GM21367 (cell line): ENCODE data around the gene GSN.
"Not testable (repeated sequence)": the region's sequence is repeated elsewhere in the genome, so short reads cannot be mapped to it uniquely, and the experiment has no call there.

Experiments used
- ATAC-seq: cut with Tn5 transposase; IDR thresholded peaks from one replicate; pipeline ENCODE4 v1.9.1; 2021; ENCODE audit not compliant: unreplicated experiment

Gene GSN

DNA sequence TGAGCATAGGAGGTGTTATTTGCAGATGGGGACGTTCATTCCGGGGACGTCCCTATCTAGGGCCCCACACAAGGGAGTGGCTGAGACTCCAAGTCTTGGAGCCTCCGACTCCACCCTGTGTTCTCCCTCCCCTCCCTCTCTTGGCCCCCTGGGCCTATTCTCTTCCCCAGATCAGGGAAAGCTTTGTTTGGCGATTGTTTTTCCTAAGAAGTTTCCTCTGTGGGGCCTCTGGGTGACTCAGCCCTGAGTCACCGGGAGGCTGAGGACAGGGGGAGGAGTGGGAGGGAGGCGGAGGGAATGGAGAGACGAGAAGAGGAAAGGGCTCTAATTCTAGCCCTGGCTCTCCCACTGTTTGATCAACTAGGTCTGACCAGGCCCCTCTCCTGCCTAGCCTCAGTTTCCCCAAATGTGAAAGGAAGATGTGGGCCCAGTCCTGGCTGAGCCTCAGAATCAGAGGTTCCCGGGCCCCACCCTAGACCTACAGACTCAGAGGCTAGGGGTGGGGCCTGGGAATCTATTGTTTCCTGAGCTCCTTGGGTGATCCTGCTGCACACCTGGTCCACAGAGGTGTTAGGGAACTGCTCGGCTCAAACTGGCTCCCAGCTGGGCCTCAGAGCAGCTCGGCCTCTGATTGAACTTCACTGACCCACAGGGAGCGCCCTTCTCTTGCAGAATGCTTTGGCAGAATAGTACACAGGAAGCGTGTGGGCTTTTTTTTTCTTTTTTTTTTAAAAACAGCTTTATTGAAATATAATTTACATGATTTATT is 19.2 kb downstream of the GSN start:
- no peak for ATAC-seq

DNA sequence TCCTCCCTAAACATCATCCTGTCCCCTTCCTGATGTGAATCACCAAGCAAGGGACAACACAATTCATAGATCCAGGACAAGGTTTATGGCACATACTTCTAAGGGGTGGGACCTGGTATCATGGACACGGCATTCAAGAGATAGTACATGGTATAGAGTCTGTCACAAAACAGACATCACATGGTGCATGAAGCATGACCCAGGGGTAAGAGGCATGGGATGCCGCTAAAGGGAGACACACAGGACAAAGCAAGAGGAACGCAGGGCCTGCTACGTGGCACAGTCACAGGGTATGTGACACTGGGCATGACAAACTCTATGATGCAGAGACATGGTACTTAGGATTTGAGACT is 20.7 kb downstream of the GSN start:
- ATAC-seq: no peak

DNA sequence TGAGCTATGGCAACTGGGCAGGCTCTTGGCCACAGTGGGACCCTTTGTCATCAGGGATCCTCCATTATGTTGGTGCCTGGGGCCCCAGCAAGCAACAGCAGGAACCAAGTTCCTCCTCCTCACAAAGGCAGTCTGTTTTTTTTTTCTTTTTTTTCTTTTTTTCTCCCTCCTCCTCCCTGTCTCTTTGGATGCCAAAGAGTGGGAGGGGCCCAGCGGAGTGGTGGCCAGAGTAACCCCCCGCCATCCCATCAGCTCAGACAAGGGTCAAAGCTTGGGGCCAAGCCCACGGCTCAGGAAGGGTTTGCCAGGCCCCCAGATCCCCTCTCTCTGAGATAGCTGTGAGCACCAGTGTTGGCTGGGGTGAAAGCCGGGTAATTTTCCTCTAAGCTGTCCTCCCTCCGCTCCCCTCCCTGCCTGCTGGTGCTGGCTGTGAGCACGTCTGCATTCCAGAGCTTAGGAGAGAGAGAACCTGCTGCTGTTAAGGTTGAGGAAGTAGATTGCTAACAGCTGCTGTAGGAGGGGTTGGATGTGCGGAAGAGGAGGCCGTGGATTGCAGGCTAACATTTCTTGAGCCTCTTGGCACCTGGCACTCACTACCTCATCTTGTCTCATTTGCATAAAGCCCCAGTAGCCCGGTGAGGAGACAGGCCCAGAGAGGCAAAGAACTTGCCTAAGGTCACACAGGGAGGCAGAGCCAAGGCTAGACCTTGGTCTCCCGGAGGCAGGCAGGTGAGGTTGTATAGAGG is 21.2 kb downstream of the GSN start:
- ATAC-seq: no peak

DNA sequence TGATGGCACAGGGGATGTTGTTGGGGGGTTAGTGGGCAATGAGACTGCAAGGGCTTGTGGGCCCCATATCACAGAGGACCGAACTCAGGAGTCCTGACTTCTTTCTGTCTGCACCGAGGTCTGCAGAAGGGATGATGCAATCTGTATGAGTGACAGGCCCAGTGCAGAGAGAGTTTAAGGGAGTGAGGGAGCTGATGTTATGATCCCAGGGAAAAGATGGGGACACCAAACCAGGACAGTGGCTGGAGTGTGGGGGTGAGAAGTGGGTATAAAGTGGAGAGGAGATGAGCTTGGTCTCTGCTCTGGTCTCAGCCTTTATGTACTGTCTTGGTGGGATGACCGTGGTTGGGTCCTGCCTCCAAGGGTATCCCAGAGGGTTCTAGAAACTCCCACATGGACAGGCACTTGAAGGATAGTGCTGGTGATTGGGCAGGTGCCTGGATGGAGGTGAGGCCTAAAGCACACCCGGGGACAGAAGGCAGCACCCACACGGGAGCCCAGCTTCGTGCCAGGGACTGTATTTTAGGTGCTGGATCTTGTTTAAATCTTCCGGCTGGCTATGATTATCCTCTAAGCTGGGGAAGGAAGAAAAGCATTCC is 21.9 kb downstream of the GSN start:
- ATAC-seq: no peak

DNA sequence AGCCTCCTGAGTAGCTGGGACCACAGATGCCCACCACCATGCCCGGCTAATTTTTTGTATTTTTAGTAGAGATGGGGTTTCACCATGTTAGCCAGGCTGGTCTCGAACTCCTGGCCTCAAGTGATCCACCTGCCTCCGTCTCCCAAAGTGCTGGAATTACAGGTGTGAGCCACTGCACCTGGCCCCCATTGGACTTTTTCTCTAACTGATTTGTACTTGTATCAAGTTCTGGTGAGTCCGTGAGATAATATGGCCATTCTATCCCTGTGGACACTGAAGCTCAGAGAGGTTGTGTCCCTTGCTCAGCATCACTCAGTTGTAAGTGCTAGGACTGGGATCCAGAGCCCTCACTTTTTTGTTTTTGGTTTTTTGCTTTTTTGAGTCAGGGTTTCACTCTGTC is 23.6 kb downstream of the GSN start:
- ATAC-seq: not testable (repeated sequence)

DNA sequence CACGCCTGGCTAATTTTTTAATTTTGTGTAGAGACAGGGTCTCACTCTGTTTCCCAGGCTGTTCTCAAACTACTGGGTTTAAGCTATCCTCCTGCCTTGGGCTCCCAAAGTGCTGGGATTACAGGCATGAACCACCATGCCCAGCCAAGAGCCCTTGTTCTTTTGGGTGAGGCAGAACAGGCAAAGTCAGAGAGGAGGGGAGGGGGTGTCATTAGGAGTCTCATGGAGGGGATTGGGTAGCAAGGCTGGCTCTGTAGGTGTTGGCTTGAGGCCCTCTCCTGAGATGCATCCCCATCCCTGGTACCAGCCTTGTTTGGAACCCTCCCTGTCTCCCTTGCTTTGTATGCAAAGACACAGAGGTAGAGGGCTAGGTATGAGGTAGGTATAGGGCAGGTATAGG is 24.1 kb downstream of the GSN start:
- ATAC-seq: no peak

DNA sequence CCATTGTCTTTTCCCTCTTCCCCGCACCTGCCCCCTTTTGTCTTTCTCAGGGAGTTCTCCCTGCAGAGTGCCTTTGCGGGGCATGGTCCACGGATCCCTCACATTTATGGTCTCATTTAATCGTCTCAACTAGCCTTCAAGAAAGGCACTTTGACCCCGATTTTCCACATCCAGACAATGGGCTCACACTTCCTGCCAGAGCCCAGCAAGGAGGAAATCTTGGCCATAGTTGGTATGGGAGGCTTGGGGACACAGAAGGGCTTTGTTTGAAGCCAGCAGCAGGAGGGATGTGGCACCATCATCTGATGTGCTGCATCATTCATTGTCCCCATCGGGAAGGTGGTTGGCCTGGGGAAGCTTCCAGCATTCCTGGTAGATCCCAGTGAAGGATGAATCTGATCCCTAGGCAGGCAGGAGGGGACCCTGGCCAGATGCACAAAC is 24.9 kb downstream of the GSN start:
- no peak for ATAC-seq

DNA sequence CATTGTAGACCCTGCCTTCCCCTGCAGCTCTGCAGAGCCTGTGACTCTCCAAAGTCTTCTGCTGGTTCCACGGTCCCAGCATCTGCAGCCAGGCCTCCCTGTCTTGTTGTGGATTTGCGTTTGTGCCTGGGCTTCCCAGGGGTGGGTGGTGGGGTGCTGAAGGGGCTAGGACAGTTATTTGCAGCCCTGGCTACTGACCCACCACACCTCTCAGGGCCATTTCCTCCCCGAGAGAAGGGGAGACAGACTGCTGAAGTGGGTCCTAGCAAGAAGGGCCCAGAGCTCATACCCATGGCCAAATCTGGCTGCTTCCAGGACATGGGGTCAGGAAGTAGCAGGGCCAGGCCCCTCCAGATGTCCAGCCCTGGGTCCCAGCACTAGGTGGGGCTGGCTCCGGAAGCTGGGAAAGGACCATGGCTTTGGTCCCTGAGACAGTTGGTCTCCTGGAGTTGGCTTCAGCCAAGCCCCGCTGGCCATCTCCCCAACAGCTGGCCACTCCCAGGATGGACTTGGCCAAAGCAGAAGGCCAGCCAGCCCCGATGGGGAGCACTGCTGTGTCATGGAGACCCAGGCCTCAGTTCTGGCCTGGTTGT is 26.3 kb downstream of the GSN start:
- ATAC-seq: no peak

DNA sequence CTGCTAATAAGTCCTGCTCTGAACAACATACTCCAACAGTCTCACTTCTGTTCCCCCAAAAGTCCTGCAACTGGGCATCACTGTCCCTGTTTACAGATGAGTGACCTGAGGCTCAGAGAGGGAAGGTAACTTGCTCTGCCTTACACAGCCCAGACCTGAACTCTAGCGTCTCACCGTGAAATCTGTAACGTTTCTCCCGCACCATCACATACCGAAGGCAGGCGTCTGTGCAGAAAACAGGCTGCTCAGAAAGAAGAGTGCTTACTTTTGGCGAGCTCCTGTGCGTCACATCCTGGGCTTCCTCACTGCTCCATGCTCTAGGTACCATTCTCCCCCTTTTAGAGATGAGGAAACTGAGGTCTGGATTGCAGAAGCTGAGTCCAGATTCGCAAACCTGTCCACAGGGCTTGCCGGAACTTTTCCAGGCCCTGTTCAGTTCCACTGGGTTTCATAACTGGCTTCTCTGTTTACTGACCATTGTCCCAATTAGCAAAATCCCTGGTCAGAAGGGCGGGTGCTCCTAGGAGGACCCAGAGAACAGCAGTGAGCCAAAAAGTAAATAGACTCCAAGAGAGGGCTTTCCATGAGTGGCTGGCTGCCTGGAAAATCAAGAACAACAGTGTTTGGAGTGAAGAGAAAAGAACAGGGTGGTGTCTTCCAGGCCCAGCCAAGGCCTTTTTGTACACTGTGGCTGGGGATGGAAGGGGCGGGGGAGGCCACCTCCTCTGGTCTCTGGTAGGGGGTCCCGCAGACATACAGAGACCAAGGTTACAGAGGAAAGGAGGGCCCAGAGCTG is 27.1 kb downstream of the GSN start:
- ATAC-seq: no peak

DNA sequence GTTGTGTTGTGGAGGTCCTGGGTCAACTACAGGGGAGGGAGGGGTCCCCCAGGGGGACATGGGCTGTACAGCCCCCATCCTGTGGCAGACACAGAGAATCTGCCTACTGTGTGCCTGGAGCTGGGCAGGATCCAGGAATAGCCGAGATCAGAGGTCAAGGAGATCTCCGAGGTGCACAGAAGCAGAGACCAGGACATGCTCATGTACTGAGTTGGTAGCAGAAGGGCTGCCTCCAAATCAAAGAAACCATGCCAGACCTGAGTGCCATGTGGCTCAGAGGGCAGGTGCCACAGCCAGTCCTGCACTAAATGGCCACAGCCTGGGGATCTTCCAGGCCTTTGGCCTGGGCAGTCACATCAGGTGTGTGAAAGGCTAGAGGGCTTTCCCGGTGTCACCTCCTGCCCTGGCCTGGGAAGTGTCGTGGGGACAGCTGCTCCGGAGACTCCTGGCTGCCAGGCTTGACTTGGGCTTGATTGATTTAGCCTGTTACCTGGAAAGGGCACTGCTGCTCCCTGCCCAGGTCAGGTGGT is 27.8 kb downstream of the GSN start:
- ATAC-seq: no peak

DNA sequence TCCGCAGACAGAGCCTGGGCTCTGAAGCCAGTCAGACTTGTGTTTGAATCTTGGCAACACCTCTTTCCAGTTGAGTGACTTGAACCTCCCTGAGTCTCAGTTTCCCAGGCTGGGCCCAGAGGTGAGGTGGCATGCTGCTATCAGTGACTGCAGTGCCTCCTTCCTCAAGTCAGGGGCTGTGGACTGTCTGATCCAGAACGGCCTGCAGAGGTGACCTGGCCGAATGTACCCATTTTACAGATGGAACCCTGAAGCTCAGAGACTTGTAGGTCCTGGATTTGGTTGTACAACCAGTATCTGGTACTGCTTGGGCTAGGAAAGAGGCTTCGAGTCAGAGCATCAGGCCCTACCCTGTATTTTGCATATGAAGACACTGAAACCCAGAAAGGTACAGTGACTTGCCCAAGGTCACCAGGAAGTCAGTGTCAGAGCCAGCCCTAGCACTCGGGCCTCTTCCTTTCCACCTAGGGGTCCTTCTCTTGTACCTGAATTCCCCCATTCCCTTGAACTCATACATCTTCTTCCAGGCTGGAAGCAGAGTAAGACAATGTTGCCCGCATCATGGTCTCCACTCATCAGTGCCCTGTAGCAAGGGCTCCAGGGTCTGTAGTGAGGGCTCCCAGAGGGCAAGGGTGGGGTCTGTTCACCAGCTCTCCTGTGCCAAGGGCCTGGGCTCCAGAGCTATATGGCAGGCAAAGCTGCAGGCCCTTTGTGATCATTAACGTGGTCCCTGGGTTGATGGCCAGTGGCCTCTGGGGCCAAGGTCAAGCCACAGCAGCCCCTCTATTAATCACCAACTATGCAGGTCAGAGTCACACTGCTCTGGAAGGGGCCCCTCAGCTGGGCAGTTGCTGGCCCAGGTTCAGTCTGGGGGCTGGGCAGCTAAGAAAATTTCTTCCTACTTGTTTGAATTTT is 28.5 kb downstream of the GSN start:
- no peak for ATAC-seq

DNA sequence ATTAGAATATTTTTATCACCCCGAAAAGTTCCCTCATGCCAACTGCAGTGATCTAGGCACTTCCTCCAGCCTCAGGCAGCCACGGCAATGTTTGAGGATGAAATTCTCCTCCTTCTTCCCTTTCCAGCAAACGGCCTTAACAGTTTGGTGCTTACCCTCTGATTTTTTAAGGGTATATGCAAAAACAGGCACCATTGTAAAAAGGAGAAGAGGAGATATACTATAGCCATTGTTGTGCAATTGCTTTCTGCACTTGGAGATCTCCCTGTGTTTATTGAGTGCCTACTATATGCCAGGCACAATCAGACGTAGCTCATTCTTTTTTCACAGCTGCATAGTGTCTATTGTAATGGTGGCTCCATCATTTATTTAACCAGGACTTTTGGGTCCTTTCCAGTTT is 29.4 kb downstream of the GSN start:
- ATAC-seq: no peak

DNA sequence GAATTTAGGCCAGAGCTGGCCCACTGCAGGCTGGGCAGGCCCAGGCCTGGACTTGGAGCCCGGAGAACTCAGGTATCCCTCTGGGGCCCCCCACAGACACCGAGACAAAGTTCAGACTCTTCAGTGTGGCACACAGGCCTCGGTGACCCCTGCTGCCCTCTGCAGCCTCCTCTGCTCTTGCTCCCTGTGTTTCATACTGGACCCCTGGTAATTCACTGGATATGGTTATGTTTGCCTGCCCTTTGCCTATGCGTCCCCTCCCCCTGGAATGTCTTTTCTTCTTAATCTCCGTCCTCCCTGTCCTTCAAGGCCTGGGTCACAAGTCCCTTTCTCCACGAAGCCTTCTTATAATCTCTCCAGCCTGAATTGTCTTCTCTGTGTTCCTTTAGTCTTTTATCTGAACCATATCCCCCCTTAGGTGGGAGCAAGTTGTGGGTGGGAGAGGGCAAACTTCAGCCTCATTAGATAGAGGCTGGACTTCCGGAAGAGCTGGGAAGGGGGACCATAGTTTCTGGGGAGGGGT is 30.1 kb downstream of the GSN start:
- no peak for ATAC-seq

DNA sequence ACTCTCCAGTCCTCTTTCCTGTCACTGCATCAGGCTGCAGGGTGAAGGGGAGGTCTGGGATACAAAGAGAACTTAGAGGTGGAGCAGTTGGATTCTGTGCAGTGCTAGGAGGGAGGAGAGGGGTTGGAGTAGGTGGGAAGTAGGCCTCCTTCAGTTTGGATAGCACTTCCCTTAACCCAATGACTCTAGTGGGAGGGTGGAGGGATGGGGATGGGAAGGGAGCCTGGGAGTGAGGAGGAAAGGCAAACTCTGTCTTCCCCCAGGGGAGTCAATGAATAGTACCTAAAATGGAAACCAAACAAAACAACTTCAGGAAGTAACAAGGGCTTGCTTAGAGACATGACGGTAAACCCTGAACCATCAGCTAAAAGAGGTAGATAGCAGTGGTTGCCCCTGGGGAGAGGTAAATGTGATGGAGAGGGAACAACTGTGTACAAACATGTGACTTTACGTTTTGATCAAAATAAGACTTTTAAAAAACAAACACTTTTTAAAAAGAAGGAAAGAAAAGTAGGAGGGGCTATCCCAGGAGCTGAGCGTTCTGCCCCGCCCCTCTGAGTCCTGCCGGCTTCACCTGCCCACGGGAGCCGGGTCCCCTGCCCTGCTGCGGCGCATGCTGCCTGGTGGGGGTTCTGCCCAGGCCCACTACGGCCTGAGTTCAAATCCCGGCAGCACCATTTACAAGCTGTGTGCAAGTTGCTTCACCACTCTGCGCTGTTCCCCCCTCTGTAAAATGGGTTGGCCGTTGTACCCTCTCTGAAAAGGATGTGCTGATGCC is 30.9 kb downstream of the GSN start:
- ATAC-seq: no peak

DNA sequence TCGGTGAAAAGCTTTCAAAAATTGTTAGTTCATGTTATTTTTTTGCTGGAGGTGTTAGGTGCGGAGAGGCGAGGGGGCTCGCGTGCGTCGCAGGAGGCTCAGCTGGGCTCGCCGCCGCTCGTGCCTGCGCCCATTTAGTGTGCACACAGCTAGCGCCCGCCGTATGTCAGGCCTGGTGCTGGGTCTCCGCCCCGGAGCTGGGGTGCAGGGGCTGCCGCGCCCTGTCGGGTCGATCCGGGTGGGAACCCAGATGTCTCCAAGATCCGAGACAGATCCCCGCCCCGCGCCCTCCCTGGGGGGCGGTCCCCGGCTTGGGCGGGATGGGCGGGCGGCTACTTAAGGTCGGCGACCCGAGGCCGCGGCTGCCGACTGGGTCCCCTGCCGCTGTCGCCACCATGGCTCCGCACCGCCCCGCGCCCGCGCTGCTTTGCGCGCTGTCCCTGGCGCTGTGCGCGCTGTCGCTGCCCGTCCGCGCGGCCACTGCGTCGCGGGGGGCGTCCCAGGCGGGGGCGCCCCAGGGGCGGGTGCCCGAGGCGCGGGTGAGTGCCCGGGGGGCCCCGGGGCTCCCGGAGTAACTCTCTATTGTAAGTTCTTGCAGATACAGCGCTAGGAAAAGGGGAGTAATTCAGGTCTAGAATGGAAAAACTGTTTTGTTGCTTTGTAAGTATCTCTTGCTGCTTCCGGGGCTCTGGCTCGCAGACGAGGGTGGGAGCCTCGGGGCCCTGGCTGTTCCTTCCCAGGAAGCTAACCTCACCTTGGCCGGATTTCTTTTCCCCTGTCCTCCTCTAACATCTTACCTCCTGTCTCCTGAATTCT is 31.7 kb downstream of the GSN start:
- ATAC-seq: no peak

DNA sequence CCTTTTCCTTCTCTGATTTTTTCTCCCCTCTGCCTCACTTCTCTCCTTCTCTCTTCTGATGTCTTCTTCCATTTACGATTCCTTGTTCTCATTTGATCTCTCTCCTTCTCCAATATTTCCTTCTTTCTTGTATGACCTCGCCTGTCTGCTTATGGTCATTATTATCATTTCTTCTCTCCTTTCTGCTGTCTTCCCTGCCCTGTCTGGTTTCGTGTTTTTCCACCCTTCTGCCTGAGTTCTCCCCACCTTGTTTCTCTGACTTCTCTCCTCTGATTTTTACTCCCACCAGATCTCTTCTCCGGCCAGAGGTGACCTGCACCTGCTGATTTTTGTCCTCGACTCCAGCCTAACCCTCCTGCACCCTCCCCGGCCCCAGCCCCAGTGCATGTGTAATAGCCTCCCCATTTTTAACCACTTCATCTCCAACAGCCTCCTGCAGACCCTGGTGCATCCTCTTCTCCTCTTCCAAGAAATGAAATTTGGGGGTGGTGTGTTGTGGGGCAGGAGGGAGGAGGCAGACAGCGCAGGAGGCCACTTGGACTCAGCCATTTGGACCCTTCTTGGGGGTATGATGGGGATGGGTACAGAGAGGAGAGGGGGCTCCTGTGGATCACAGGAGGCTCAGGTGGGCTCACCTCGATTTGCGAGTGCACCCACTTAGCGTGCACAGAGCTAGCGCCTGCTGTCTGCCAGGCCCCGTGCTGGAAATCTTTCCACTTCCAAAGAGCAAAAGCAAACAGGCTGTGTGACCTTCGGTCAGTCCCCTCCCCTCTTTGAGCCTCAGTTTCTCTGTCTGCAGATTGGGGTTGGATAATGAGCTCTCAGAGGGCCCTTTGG is 32.5 kb downstream of the GSN start:
- no peak for ATAC-seq

DNA sequence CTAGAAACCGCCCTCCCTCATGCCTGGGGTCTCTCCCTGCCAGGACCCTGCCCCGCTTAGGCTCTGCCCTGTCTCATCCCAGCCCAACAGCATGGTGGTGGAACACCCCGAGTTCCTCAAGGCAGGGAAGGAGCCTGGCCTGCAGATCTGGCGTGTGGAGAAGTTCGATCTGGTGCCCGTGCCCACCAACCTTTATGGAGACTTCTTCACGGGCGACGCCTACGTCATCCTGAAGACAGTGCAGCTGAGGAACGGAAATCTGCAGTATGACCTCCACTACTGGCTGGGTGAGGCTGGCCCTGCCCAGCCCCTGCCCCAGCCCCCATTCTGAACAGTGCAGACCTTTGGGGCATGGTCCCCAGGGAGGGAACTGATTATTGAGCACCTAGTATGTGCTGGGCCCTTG is 33.9 kb downstream of the GSN start:
- ATAC-seq: no peak
